WTC11 (cell line): ENCODE results near the gene WDR18. TPM values are rescaled to one million over a fixed set of nuclear protein-coding genes. Genes with fewer than 3 reads are reported as not detected.

Source experiments
- ATAC-seq: fragments of 200-7000 bp; cut with Tn5 transposase; 2 replicates; pipeline ENCODE4 v1.10.0; 2021; ENCODE audit warnings: mild to moderate bottlenecking, moderate library complexity
- CTCF ChIA-PET: fragments of 300-600 bp; sonication (Branson Sonifier 250); formaldehyde crosslinking; loops from one replicate; lab custom pipeline; 2021; ENCODE audit warnings: antibody characterized with exemption; lab: Charles Lee
- POLR2A ChIA-PET: fragments of 350-600 bp; sonication (Branson Sonifier 250); formaldehyde crosslinking; loops from one replicate; lab custom pipeline; 2021; ENCODE audit warnings: antibody characterized with exemption; lab: Charles Lee
- DNase-seq: peaks from one replicate; pipeline ENCODE4 v3.0.0; 2021; ENCODE audit warnings: low spot score
- H3K27ac Mint-ChIP-seq: 2 replicates; pipeline ENCODE4 v1.8.0; 2021; ENCODE audit warnings: mixed read lengths
- H3K27me3 Mint-ChIP-seq: 2 replicates; pipeline ENCODE4 v1.8.0; 2021; ENCODE audit warnings: low read depth, mild to moderate bottlenecking, moderate library complexity, mixed read lengths
- H3K36me3 Mint-ChIP-seq: 2 replicates; pipeline ENCODE4 v1.8.0; 2021; ENCODE audit warnings: mixed read lengths
- H3K4me1 Mint-ChIP-seq: 2 replicates; pipeline ENCODE4 v1.8.0; 2022; ENCODE audit warnings: mixed read lengths
- H3K4me3 Mint-ChIP-seq: 2 replicates; pipeline ENCODE4 v1.8.0; 2021; ENCODE audit warnings: mild to moderate bottlenecking, moderate library complexity, mixed read lengths
- H3K9me3 Mint-ChIP-seq: 2 replicates; pipeline ENCODE4 v1.8.0; 2021; ENCODE audit warnings: mixed read lengths
- ELF4 ChIP-seq: sonication (generic); formaldehyde crosslinking; IDR thresholded peaks from 2 replicates; pipeline ENCODE4 v1.8.1; 2022; ENCODE audit warnings: low read depth, mild to moderate bottlenecking, moderate library complexity, missing genetic modification reagents
- FOXK1 ChIP-seq: sonication (generic); formaldehyde crosslinking; IDR thresholded peaks from 2 replicates; pipeline ENCODE4 v1.8.0; 2022; ENCODE audit warnings: mild to moderate bottlenecking, moderate library complexity, missing genetic modification reagents
- JAZF1 ChIP-seq: fragments of 250-450 bp; sonication (Bioruptor Pico); IDR thresholded peaks from 2 replicates; pipeline ENCODE4 v1.9.0; 2021; ENCODE audit warnings: moderate library complexity, mild to moderate bottlenecking, inconsistent platforms
- JUN ChIP-seq: sonication (generic); formaldehyde crosslinking; IDR thresholded peaks from 2 replicates; pipeline ENCODE4 v1.8.0; 2023; ENCODE audit warnings: mild to moderate bottlenecking, missing genetic modification reagents
- SMAD4 ChIP-seq: sonication (generic); formaldehyde crosslinking; IDR thresholded peaks from 2 replicates; pipeline ENCODE4 v1.8.0; 2022; ENCODE audit warnings: mild to moderate bottlenecking, missing genetic modification reagents
- TCF7 ChIP-seq: sonication (generic); formaldehyde crosslinking; IDR thresholded peaks from 2 replicates; pipeline ENCODE4 v1.8.0; 2022; ENCODE audit warnings: mild to moderate bottlenecking, low read depth, missing genetic modification reagents, moderate library complexity
- TEAD1 ChIP-seq: sonication (generic); formaldehyde crosslinking; IDR thresholded peaks from 2 replicates; pipeline ENCODE4 v1.8.0; 2022; ENCODE audit warnings: mild to moderate bottlenecking, missing genetic modification reagents
- ZNF121 ChIP-seq: sonication (generic); formaldehyde crosslinking; IDR thresholded peaks from 2 replicates; pipeline ENCODE4 v1.8.0; 2023; ENCODE audit warnings: missing genetic modification reagents
- ZNF281 ChIP-seq: sonication (generic); formaldehyde crosslinking; IDR thresholded peaks from 2 replicates; pipeline ENCODE4 v1.8.0; 2023; ENCODE audit warnings: mild to moderate bottlenecking, missing genetic modification reagents
- ZNF396 ChIP-seq: fragments of 250-450 bp; sonication (Bioruptor Pico); IDR thresholded peaks from 2 replicates; pipeline ENCODE4 v1.8.0; 2021; ENCODE audit warnings: mild to moderate bottlenecking, moderate library complexity, borderline replicate concordance
- ZNF416 ChIP-seq: fragments of 250-450 bp; sonication (Bioruptor Pico); IDR thresholded peaks from 2 replicates; pipeline ENCODE4 v1.9.0; 2021; ENCODE audit warnings: mild to moderate bottlenecking, inconsistent platforms
- total RNA-seq: library from RNA; stranded (reverse); gene quantifications from 3 replicates; pipeline ENCODE4 v1.2.3, GENCODE V29; 2021
- TF ChIP-seq, protein P1 (sequence below): sonication (generic); formaldehyde crosslinking; IDR thresholded peaks from 2 replicates; pipeline ENCODE4 v1.8.0; 2022; ENCODE audit warnings: mild to moderate bottlenecking, missing genetic modification reagents
- TF ChIP-seq, protein P2 (sequence below): sonication (generic); formaldehyde crosslinking; IDR thresholded peaks from 2 replicates; pipeline ENCODE4 v1.8.1; 2023; ENCODE audit warnings: mild to moderate bottlenecking, missing genetic modification reagents, moderate library complexity

Gene WDR18
- total RNA-seq, 1 experiment from 2014 or later, result 140 TPM

- DNase-seq, result no peak
- CTCF ChIA-PET, result interaction anchor here (1.2 kb wide), 1 partner anchor 8 kb away, joined by 4 read pairs; no protein-coding TSS in a partner anchor
- H3K36me3 Mint-ChIP-seq, result peaks cover 48% of the 10 kb centered on the region
These were observed 21.3 kb upstream of the WDR18 start for GRCh38 chr19:962683-963400.

GRCh38 chr19:963486-963951 lies 20.6 kb upstream of the WDR18 start:
- Mint-ChIP-seq H3K36me3 (peaks cover 54% of the 10 kb centered on the region), H3K9me3 (peaks cover 16% of the 10 kb centered on the region), H3K27ac (0 out of 2 replicates have a peak overlapping the region, but pooled peaks have one; percentile 51), H3K27me3 (no peaks in the 10 kb centered on the region), H3K4me3 (no peak overlapping the region), H3K4me1 (peaks cover 14% of the 10 kb centered on the region)
- ChIA-PET CTCF (no interaction called here), POLR2A (interaction anchor here (0.6 kb wide), 1 partner anchor 272 kb away, joined by 7 read pairs; no protein-coding TSS in a partner anchor)
- DNase-seq (no peak), ATAC-seq (peak; percentile 69)
- no peak for TF ChIP-seq ELF4 (CRISPR knock-in tag)

More at GRCh38 chr19:962683-963400, 21.3 kb upstream of the WDR18 start:
- 0 out of 2 replicates have a peak overlapping the region, but pooled peaks have one; percentile 51 for H3K27ac Mint-ChIP-seq
- TF ChIP-seq ZNF121 (no peak), SMAD4 (CRISPR knock-in tag) (no peak), ZNF281 (CRISPR knock-in tag) (no peak), FOXK1 (CRISPR knock-in tag) (no peak)
- TF ChIP-seq, protein P1, sequence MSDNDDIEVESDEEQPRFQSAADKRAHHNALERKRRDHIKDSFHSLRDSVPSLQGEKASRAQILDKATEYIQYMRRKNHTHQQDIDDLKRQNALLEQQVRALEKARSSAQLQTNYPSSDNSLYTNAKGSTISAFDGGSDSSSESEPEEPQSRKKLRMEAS (CRISPR knock-in tag), result no peak
- no peak overlapping the region for H3K4me3 Mint-ChIP-seq
- H3K4me1 Mint-ChIP-seq, result peaks cover 14% of the 10 kb centered on the region
- no peaks in the 10 kb centered on the region for H3K27me3 Mint-ChIP-seq
- ATAC-seq, result no peak
- POLR2A ChIA-PET, result interaction anchor here (0.6 kb wide), 1 partner anchor 271 kb away, joined by 7 read pairs; no protein-coding TSS in a partner anchor
- peaks cover 13% of the 10 kb centered on the region for H3K9me3 Mint-ChIP-seq

DNA sequence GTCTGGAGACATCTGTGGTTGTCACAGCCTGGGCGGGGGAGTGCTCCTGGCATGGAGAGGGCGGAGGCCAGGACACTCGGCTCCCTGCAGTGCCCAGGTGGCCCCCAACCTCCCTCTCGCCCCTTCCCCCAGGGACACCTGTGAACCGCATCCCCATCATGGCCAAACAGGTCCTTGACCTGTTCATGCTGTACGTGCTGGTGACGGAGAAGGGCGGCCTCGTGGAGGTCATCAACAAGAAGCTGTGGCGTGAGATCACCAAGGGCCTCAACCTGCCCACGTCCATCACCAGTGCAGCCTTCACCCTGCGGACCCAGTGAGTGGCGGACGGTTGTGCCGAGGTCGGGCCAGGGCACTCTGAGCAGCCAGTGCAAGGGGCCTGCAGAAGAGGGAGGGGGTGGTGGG lies 20.0 kb upstream of the WDR18 start:
- Mint-ChIP-seq H3K4me1 (peaks cover 14% of the 10 kb centered on the region), H3K27me3 (no peaks in the 10 kb centered on the region), H3K9me3 (peaks cover 17% of the 10 kb centered on the region)
- ChIA-PET POLR2A (no interaction called here), CTCF (no interaction called here)
- ATAC-seq, result no peak
- TF ChIP-seq JAZF1 (CRISPR knock-in tag), result no peak
- no peak for TF ChIP-seq JUN (CRISPR knock-in tag)
- no peak for TF ChIP-seq ZNF396 (CRISPR knock-in tag)
- TF ChIP-seq TEAD1 (CRISPR knock-in tag), result no peak
- TF ChIP-seq, protein P2, sequence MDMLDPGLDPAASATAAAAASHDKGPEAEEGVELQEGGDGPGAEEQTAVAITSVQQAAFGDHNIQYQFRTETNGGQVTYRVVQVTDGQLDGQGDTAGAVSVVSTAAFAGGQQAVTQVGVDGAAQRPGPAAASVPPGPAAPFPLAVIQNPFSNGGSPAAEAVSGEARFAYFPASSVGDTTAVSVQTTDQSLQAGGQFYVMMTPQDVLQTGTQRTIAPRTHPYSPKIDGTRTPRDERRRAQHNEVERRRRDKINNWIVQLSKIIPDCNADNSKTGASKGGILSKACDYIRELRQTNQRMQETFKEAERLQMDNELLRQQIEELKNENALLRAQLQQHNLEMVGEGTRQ (CRISPR knock-in tag), result no peak
- TF ChIP-seq, protein P1 (CRISPR knock-in tag), result no peak
- TF ChIP-seq TCF7 (CRISPR knock-in tag), result no peak
- TF ChIP-seq ZNF416 (CRISPR knock-in tag), result no peak
- TF ChIP-seq, all 79 proteins: peak for 0
- Mint-ChIP-seq H3K36me3 (peaks cover 58% of the 10 kb centered on the region), H3K4me3 (no peak overlapping the region), H3K27ac (no peak overlapping the region)
- DNase-seq, result no peak
